Uterus (tissue), 2 donors: ENCODE data around the gene ALG12.

Experiments used
- POLR2A ChIP-seq, 2 donors: fragments of 450-650 bp; IDR thresholded peaks; one replicate each; pipeline ENCODE4 v1.6.1; 2016; ENCODE audit warnings: antibody characterized with exemption in 2 of 2, mild to moderate bottlenecking in 1 of 2, moderate library complexity in 1 of 2
- TF ChIP-seq, protein P1 (sequence below), 4 experiments: fragments of 200-600 bp in 2 of 4; fragments of 450-650 bp in 2 of 4; sonication (generic) in 2 of 4; IDR thresholded peaks; one replicate each; pipeline ENCODE4 v1.5.1; 2016 to 2019; ENCODE audit warnings: antibody characterized with exemption in 4 of 4, mild to moderate bottlenecking in 2 of 4, moderate library complexity in 1 of 4

GRCh38 chr22:49966041-49966773 is 48.0 kb upstream of the ALG12 start:
- TF ChIP-seq, protein P1, sequence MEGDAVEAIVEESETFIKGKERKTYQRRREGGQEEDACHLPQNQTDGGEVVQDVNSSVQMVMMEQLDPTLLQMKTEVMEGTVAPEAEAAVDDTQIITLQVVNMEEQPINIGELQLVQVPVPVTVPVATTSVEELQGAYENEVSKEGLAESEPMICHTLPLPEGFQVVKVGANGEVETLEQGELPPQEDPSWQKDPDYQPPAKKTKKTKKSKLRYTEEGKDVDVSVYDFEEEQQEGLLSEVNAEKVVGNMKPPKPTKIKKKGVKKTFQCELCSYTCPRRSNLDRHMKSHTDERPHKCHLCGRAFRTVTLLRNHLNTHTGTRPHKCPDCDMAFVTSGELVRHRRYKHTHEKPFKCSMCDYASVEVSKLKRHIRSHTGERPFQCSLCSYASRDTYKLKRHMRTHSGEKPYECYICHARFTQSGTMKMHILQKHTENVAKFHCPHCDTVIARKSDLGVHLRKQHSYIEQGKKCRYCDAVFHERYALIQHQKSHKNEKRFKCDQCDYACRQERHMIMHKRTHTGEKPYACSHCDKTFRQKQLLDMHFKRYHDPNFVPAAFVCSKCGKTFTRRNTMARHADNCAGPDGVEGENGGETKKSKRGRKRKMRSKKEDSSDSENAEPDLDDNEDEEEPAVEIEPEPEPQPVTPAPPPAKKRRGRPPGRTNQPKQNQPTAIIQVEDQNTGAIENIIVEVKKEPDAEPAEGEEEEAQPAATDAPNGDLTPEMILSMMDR (IDR thresholded peaks at IDR 0.05), result no peak
- TF ChIP-seq POLR2A (IDR thresholded peaks at IDR 0.05), result no peak
